Kidney tubule cell (primary cell): ENCODE measurements around the gene SUPV3L1.

Source experiments
- DNase-seq: peaks from one replicate; pipeline ENCODE4 v3.0.0-alpha.2; 2018; ENCODE audit warnings: low spot score

SUPV3L1 gene

GRCh38 chr10:69202332-69202731 is 22.3 kb downstream of the SUPV3L1 start:
- DNase-seq = no peak

GRCh38 chr10:69208761-69209160 is 28.7 kb downstream of the SUPV3L1 start:
- no peak for DNase-seq

GRCh38 chr10:69209787-69210484 is 29.9 kb downstream of the SUPV3L1 start:
- no peak for DNase-seq

- DNase-seq = no peak
Measured at GRCh38 chr10:69211104-69211503, 31.1 kb downstream of the SUPV3L1 start.

GRCh38 chr10:69211524-69211923 is 31.5 kb downstream of the SUPV3L1 start:
- DNase-seq = no peak

GRCh38 chr10:69213591-69214311 is 33.7 kb downstream of the SUPV3L1 start:
- no peak for DNase-seq

GRCh38 chr10:69214666-69215131 is 34.7 kb downstream of the SUPV3L1 start:
- DNase-seq = no peak

GRCh38 chr10:69215405-69216171 is 35.6 kb downstream of the SUPV3L1 start:
- DNase-seq = no peak

GRCh38 chr10:69216577-69217118 is 36.6 kb downstream of the SUPV3L1 start:
- no peak for DNase-seq

GRCh38 chr10:69217119-69217754 is 37.2 kb downstream of the SUPV3L1 start:
- peak; percentile 98 for DNase-seq

- DNase-seq = peak; percentile 73
Measured at GRCh38 chr10:69218831-69219230, 38.8 kb downstream of the SUPV3L1 start.

- DNase-seq = peak; percentile 96
Measured at GRCh38 chr10:69220041-69220451, 40.0 kb downstream of the SUPV3L1 start, which contains the start of gene HKDC1. TSS of gene HKDC1 (plus strand) at chr10:69220332. CDS start at chr10:69220436, 104 bp downstream.

GRCh38 chr10:69220507-69220906 is 40.5 kb downstream of the SUPV3L1 start:
- no peak for DNase-seq

- peak; percentile 90 for DNase-seq
Measured at GRCh38 chr10:69222157-69223027, 42.4 kb downstream of the SUPV3L1 start.

GRCh38 chr10:69223028-69223342 is 43.0 kb downstream of the SUPV3L1 start:
- no peak for DNase-seq

GRCh38 chr10:69224862-69225657 is 45.0 kb downstream of the SUPV3L1 start:
- DNase-seq = peak; percentile 43

GRCh38 chr10:69225681-69226080 is 45.6 kb downstream of the SUPV3L1 start:
- DNase-seq = no peak

- no peak for DNase-seq
Measured at GRCh38 chr10:69226919-69227450, 47.0 kb downstream of the SUPV3L1 start.

GRCh38 chr10:69228151-69228550 is 48.1 kb downstream of the SUPV3L1 start:
- DNase-seq = no peak

- no peak for DNase-seq
Measured at GRCh38 chr10:69229616-69229916, 49.5 kb downstream of the SUPV3L1 start.
